GM12878 (cell line): ENCODE results near the gene CDYL2. TPM values are rescaled to one million over a fixed set of nuclear protein-coding genes. Genes with fewer than 3 reads are reported as not detected.

Experiments
- LARP7 ChIP-seq: fragments of 450-650 bp; IDR thresholded peaks from 2 replicates; pipeline ENCODE4 v1.6.1; 2017; ENCODE audit warnings: mild to moderate bottlenecking
- MYB ChIP-seq: fragments of 150-350 bp; IDR thresholded peaks from 2 replicates; pipeline ENCODE4 v1.6.1; 2014; ENCODE audit warnings: mild to moderate bottlenecking, low read depth, low read length, borderline replicate concordance
- POU2F2 ChIP-seq: IDR thresholded peaks from 3 replicates; pipeline ENCODE4 v1.6.1; 2011; ENCODE audit warnings: low read depth, mild to moderate bottlenecking, low read length, borderline replicate concordance
- SP1 ChIP-seq: IDR thresholded peaks from one replicate; pipeline ENCODE4 v1.6.1; 2011; ENCODE audit warnings: low read depth, low read length
- TCF12 ChIP-seq: IDR thresholded peaks from 2 replicates; pipeline ENCODE4 v1.6.1; 2011; ENCODE audit warnings: low read depth, mild to moderate bottlenecking, low read length
- ZZZ3 ChIP-seq: IDR thresholded peaks from 2 replicates; pipeline ENCODE4 v1.6.1; 2011; ENCODE audit warnings: low read depth; ENCODE audit not compliant: control insufficient read depth, insufficient read length
- polyA plus RNA-seq, 11 experiments: library from polyadenylated mRNA; depleted of rRNA in 4 of 11; unstranded in 6 of 11; stranded (reverse) in 5 of 11; fragments of >200 nt; fragmentation: Nextera tagmentation in 4 of 11; fragmentation: Illumina TruSeq in 1 of 11; extraction: Ambion mirVana in 4 of 11; extraction: Trizol in 1 of 11; gene quantifications; 1 replicate in 1 of 11; 2 replicates in 10 of 11; pipeline versions ENCODE4 v1.2.1 to v1.2.3, GENCODE V29; 2011 to 2016; ENCODE audit warnings: inconsistent platforms in 2 of 11, missing spikeins in 2 of 11, low read depth in 1 of 11
- total RNA-seq, 4 experiments: library from RNA; depleted of rRNA in 3 of 4; stranded (reverse); fragments of >200 nt in 3 of 4; fragmentation: Illumina TruSeq in 1 of 4; extraction: Trizol in 1 of 4; gene quantifications; 2 replicates each; pipeline versions ENCODE4 v1.2.1 to v1.2.3, GENCODE V29; 2013 to 2021
- TF ChIP-seq, protein P1 (sequence below), 3 experiments: IDR thresholded peaks in 2 of 3; conservative IDR thresholded peaks in 1 of 3; 2 replicates each; pipeline ENCODE4 v1.5.1; 2011; ENCODE audit warnings: low read depth in 3 of 3, low read length in 3 of 3, mild to moderate bottlenecking in 3 of 3, control low read depth in 2 of 3, moderate library complexity in 2 of 3, inconsistent platforms in 1 of 3, mixed read lengths in 1 of 3; ENCODE audit not compliant: control insufficient read depth in 2 of 3, insufficient read depth in 1 of 3; ENCODE audit errors: extremely low read depth in 1 of 3
- TF ChIP-seq, protein P2 (sequence below): fragments of 150-350 bp; IDR thresholded peaks from 2 replicates; pipeline ENCODE4 v1.6.1; 2014; ENCODE audit warnings: mild to moderate bottlenecking, low read depth, low read length
- TF ChIP-seq, protein P3 (sequence below): IDR thresholded peaks from 2 replicates; pipeline ENCODE4 v1.6.1; 2012; ENCODE audit warnings: low read depth, low read length, improper control_type of control experiment
- TF ChIP-seq, protein P4 (sequence below): IDR thresholded peaks from 2 replicates; pipeline ENCODE4 v1.6.1; 2012; ENCODE audit warnings: low read length, inconsistent platforms
- TF ChIP-seq, protein P5 (sequence below): fragments of 450-650 bp; conservative IDR thresholded peaks from 2 replicates; pipeline ENCODE4 v1.6.1; 2017; ENCODE audit warnings: mild to moderate bottlenecking, moderate library complexity

The CDYL2 gene
- total and polyA plus RNA-seq, 10 of the 15 experiments (the other 5 are each of a cell fraction or from before 2014, with no cell fraction given): 0.27 to 22.9 (median 3.9) TPM

DNA sequence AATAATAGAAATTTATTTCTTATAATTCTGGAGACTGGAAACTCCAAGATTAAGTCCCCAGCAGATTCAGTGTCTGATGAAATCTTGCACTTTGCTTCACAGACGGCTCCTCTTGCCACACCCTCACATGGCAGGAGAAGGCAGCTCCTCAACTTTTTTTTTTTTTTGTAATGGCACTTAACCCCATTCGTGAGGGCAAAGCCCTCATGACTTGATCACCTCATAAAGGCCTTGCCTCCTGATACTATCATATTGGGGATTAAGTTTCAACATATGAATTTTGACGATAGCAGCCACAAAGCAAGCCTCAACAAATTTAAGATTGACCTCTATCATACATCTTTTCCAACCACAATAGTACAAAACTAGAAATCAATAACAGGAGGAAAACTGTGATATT lies 42.3 kb upstream of the CDYL2 start (continued):
- TF ChIP-seq, protein P1, sequence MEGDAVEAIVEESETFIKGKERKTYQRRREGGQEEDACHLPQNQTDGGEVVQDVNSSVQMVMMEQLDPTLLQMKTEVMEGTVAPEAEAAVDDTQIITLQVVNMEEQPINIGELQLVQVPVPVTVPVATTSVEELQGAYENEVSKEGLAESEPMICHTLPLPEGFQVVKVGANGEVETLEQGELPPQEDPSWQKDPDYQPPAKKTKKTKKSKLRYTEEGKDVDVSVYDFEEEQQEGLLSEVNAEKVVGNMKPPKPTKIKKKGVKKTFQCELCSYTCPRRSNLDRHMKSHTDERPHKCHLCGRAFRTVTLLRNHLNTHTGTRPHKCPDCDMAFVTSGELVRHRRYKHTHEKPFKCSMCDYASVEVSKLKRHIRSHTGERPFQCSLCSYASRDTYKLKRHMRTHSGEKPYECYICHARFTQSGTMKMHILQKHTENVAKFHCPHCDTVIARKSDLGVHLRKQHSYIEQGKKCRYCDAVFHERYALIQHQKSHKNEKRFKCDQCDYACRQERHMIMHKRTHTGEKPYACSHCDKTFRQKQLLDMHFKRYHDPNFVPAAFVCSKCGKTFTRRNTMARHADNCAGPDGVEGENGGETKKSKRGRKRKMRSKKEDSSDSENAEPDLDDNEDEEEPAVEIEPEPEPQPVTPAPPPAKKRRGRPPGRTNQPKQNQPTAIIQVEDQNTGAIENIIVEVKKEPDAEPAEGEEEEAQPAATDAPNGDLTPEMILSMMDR (IDR thresholded peaks at IDR 0.05 in 2 of 3, conservative IDR thresholded peaks at IDR 0.05 in 1 of 3; ENCODE audit: control insufficient read depth in 2 of 3, extremely low read depth in 1 of 3, insufficient read depth in 1 of 3, low read depth in 3 of 3, low read length in 3 of 3): no peak
- TF ChIP-seq TCF12: no peak
- TF ChIP-seq POU2F2: no peak
- TF ChIP-seq MYB: no peak
- TF ChIP-seq, protein P2, sequence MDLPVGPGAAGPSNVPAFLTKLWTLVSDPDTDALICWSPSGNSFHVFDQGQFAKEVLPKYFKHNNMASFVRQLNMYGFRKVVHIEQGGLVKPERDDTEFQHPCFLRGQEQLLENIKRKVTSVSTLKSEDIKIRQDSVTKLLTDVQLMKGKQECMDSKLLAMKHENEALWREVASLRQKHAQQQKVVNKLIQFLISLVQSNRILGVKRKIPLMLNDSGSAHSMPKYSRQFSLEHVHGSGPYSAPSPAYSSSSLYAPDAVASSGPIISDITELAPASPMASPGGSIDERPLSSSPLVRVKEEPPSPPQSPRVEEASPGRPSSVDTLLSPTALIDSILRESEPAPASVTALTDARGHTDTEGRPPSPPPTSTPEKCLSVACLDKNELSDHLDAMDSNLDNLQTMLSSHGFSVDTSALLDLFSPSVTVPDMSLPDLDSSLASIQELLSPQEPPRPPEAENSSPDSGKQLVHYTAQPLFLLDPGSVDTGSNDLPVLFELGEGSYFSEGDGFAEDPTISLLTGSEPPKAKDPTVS: no peak
- TF ChIP-seq, protein P3, sequence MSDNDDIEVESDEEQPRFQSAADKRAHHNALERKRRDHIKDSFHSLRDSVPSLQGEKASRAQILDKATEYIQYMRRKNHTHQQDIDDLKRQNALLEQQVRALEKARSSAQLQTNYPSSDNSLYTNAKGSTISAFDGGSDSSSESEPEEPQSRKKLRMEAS: no peak
- TF ChIP-seq, protein P4, sequence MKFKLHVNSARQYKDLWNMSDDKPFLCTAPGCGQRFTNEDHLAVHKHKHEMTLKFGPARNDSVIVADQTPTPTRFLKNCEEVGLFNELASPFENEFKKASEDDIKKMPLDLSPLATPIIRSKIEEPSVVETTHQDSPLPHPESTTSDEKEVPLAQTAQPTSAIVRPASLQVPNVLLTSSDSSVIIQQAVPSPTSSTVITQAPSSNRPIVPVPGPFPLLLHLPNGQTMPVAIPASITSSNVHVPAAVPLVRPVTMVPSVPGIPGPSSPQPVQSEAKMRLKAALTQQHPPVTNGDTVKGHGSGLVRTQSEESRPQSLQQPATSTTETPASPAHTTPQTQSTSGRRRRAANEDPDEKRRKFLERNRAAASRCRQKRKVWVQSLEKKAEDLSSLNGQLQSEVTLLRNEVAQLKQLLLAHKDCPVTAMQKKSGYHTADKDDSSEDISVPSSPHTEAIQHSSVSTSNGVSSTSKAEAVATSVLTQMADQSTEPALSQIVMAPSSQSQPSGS: no peak
- TF ChIP-seq SP1: no peak
- TF ChIP-seq, protein P5, sequence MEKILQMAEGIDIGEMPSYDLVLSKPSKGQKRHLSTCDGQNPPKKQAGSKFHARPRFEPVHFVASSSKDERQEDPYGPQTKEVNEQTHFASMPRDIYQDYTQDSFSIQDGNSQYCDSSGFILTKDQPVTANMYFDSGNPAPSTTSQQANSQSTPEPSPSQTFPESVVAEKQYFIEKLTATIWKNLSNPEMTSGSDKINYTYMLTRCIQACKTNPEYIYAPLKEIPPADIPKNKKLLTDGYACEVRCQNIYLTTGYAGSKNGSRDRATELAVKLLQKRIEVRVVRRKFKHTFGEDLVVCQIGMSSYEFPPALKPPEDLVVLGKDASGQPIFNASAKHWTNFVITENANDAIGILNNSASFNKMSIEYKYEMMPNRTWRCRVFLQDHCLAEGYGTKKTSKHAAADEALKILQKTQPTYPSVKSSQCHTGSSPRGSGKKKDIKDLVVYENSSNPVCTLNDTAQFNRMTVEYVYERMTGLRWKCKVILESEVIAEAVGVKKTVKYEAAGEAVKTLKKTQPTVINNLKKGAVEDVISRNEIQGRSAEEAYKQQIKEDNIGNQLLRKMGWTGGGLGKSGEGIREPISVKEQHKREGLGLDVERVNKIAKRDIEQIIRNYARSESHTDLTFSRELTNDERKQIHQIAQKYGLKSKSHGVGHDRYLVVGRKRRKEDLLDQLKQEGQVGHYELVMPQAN: no peak
- TF ChIP-seq LARP7: no peak
- TF ChIP-seq ZZZ3: no peak
